Spleen (tissue), 11 donors: ENCODE measurements around the gene OMG. TPM values are rescaled to one million over a fixed set of nuclear protein-coding genes. Genes with fewer than 3 reads are reported as not detected.

Experiments used
- DNase-seq: peaks from one replicate; pipeline ENCODE4 v3.0.0-alpha.2; 2020
- H3K27ac ChIP-seq, 8 donors: fragments of 200-600 bp; sonication (generic) in 7 of 8; 1 replicate in 4 of 8; 2 replicates in 4 of 8; pipeline versions ENCODE4 v1.5.0 to v1.8.0; 2016 to 2021; ENCODE audit warnings: inconsistent platforms in 4 of 8, mild to moderate bottlenecking in 4 of 8, moderate library complexity in 1 of 8
- H3K27me3 ChIP-seq, 7 donors: fragments of 200-600 bp; sonication (generic) in 6 of 7; replicated peaks in 1 of 7; 1 replicate in 4 of 7; 2 replicates in 3 of 7; pipeline versions ENCODE4 v1.5.0 to v1.8.0; 2016 to 2021; ENCODE audit warnings: inconsistent platforms in 3 of 7, mild to moderate bottlenecking in 1 of 7
- H3K36me3 ChIP-seq, 6 donors: fragments of 200-600 bp; sonication (generic) in 5 of 6; 1 replicate in 4 of 6; 2 replicates in 2 of 6; pipeline versions ENCODE4 v1.5.0 to v1.8.0; 2016 to 2021; ENCODE audit warnings: inconsistent platforms in 2 of 6
- H3K4me1 ChIP-seq, 6 donors: fragments of 200-600 bp; sonication (generic) in 5 of 6; 1 replicate in 3 of 6; 2 replicates in 3 of 6; pipeline versions ENCODE4 v1.5.0 to v1.8.0; 2016 to 2021; ENCODE audit warnings: inconsistent platforms in 3 of 6
- H3K4me3 ChIP-seq, 8 donors: fragments of 200-600 bp; sonication (generic) in 7 of 8; 1 replicate in 4 of 8; 2 replicates in 4 of 8; pipeline versions ENCODE4 v1.5.0 to v1.8.0; 2016 to 2021; ENCODE audit warnings: inconsistent platforms in 4 of 8, mild to moderate bottlenecking in 4 of 8, moderate library complexity in 2 of 8
- H3K9me3 ChIP-seq, 8 donors: fragments of 200-600 bp; sonication (generic) in 7 of 8; 1 replicate in 4 of 8; 2 replicates in 4 of 8; pipeline versions ENCODE4 v1.5.0 to v1.8.0; 2016 to 2021; ENCODE audit warnings: inconsistent platforms in 4 of 8
- CTCF ChIP-seq, 11 experiments: fragments of 200-600 bp in 7 of 11; fragments of 450-650 bp in 4 of 11; sonication (generic) in 4 of 11; IDR thresholded peaks in 8 of 11; conservative IDR thresholded peaks in 3 of 11; 1 replicate in 7 of 11; 2 replicates in 4 of 11; pipeline versions ENCODE4 v1.4.0 to v1.8.0; 2016 to 2021; ENCODE audit warnings: antibody characterized with exemption in 11 of 11, inconsistent platforms in 4 of 11, mild to moderate bottlenecking in 1 of 11
- POLR2A ChIP-seq, 3 donors: fragments of 450-650 bp; IDR thresholded peaks; one replicate each; pipeline ENCODE4 v1.5.1; 2017; ENCODE audit warnings: antibody characterized with exemption in 3 of 3, mild to moderate bottlenecking in 1 of 3
- POLR2AphosphoS5 ChIP-seq, 3 donors: sonication (generic); formaldehyde crosslinking; IDR thresholded peaks; one replicate each; pipeline ENCODE4 v1.5.1; 2017; ENCODE audit warnings: antibody characterized with exemption in 3 of 3
- WGBS, 5 donors: extraction: QIAGEN DNeasy Blood & Tissue Kit in 3 of 5; methylation state at CpG; one replicate each; pipeline versions ENCODE4 v1.1.5 to v1.1.7; 2013 to 2018; 5-methylcytosine and 5-hydroxymethylcytosine counted together
- intact Hi-C: fragments of 100-400 bp; cut with DNase I; formaldehyde crosslinking; loops from one replicate; pipeline ENCODE4 v1.15.0; 2023; ENCODE audit warnings: low total_unique reads
- polyA plus RNA-seq, 3 donors: library from polyadenylated mRNA; stranded (reverse); fragments of 200-250 nt; gene quantifications; one replicate each; pipeline ENCODE4 v1.2.1, GENCODE V29; 2013
- total RNA-seq, 7 donors: library from RNA; depleted of rRNA in 3 of 7; stranded (reverse); fragments of >200 nt in 3 of 7; fragmentation: NEBNext Ultra II Directional in 4 of 7; extraction: Animal tissue kit (Norgen Biotek cat#: 25700) in 4 of 7; gene quantifications; one replicate each; pipeline versions ENCODE4 v1.1.0 to v1.2.1, GENCODE V29; 2016 to 2021
- donor health status: healthy with polysubstance abuse.
- donor health status: DM: no; HTN: no; CAD: no; lungs with moderate emphysema.
- donor health status: DM: no; HTN: no; CAD: no.
- donor health status: Bipolar disorder and iron deficiency.
- donor health status: healthy.
- donor health status: DM: no; HTN: no; CAD: no.
- donor health status: DM: yes; HTN: yes; CAD: no.

OMG gene
- total and polyA plus RNA-seq, 10 donors: 0.41 to 14.5 (median 4.0) TPM; not detected in 1

GRCh38 chr17:31281061-31281460 is 16.0 kb downstream of the OMG start:
- Histone ChIP-seq H3K36me3 (peaks cover 0 to 39% (median 4%) of the 10 kb centered on the region in 6 donors), H3K27me3 (no peaks in the 10 kb centered on the region), H3K4me3 (no peak overlapping the region), H3K27ac (no peak overlapping the region), H3K4me1 (no peaks in the 10 kb centered on the region), H3K9me3 (no peaks in the 10 kb centered on the region)
- DNase-seq: no peak
- intact Hi-C loops: no loop called here
- WGBS, 5 donors: 94 to 99% (median 96%) methylated on average over 2 of the region's 2 CpGs
- TF ChIP-seq POLR2AphosphoS5 (IDR thresholded peaks at IDR 0.05) (no peak), POLR2A (IDR thresholded peaks at IDR 0.05) (no peak), CTCF (IDR thresholded peaks at IDR 0.05 in 8 of 11, conservative IDR thresholded peaks at IDR 0.05 in 3 of 11) (no peak)

- no peak overlapping the region for H3K4me3 ChIP-seq
- no peaks in the 10 kb centered on the region for H3K27me3 ChIP-seq
- H3K9me3 ChIP-seq: no peaks in the 10 kb centered on the region
- H3K4me1 ChIP-seq: peaks cover 0 to 12% (median under 1%) of the 10 kb centered on the region in 6 donors
- no peak for DNase-seq
- intact Hi-C loops: no loop called here
- TF ChIP-seq POLR2A (IDR thresholded peaks at IDR 0.05): no peak
- no peak for TF ChIP-seq POLR2AphosphoS5 (IDR thresholded peaks at IDR 0.05)
- TF ChIP-seq CTCF (IDR thresholded peaks at IDR 0.05 in 8 of 11, conservative IDR thresholded peaks at IDR 0.05 in 3 of 11): no peak
- no peak overlapping the region for H3K27ac ChIP-seq
- WGBS, 5 donors: 96 to 100% (median 97%) methylated on average over 2 of the region's 2 CpGs
- peaks cover 0 to 39% (median 4%) of the 10 kb centered on the region in 6 donors for H3K36me3 ChIP-seq
Observed at GRCh38 chr17:31279401-31279800, 17.6 kb downstream of the OMG start.

GRCh38 chr17:31275116-31275515 is 21.9 kb downstream of the OMG start:
- Histone ChIP-seq H3K27me3 (no peaks in the 10 kb centered on the region), H3K27ac (peak overlapping the region in 7 of 8 donors; percentile 32 to 76 (median 59)), H3K4me3 (no peak overlapping the region), H3K9me3 (no peaks in the 10 kb centered on the region), H3K4me1 (peaks cover 0 to 12% (median 5%) of the 10 kb centered on the region in 6 donors), H3K36me3 (peaks cover 0 to 45% (median 4%) of the 10 kb centered on the region in 6 donors)
- WGBS, 5 donors: 60 to 88% (median 83%) methylated on average over 1 of the region's 1 CpG
- no peak for DNase-seq
- no peak for TF ChIP-seq POLR2A (IDR thresholded peaks at IDR 0.05)
- no peak for TF ChIP-seq POLR2AphosphoS5 (IDR thresholded peaks at IDR 0.05)
- no peak for TF ChIP-seq CTCF (IDR thresholded peaks at IDR 0.05 in 8 of 11, conservative IDR thresholded peaks at IDR 0.05 in 3 of 11)
- intact Hi-C loops: no loop called here

GRCh38 chr17:31274252-31274651 is 22.8 kb downstream of the OMG start:
- H3K4me1 ChIP-seq: peaks cover 0 to 12% (median 5%) of the 10 kb centered on the region in 6 donors
- DNase-seq: no peak
- H3K4me3 ChIP-seq: no peak overlapping the region
- intact Hi-C loops: no loop called here
- WGBS, 5 donors: 52 to 86% (median 76%) methylated on average over 2 of the region's 2 CpGs
- no peaks in the 10 kb centered on the region for H3K9me3 ChIP-seq
- H3K27ac ChIP-seq: peak overlapping the region in 7 of 8 donors; percentile 32 to 76 (median 59)
- TF ChIP-seq CTCF (IDR thresholded peaks at IDR 0.05 in 8 of 11, conservative IDR thresholded peaks at IDR 0.05 in 3 of 11): no peak
- peaks cover 0 to 54% (median 4%) of the 10 kb centered on the region in 6 donors for H3K36me3 ChIP-seq
- no peaks in the 10 kb centered on the region for H3K27me3 ChIP-seq
